Smooth muscle cell (in vitro differentiated cells): ENCODE results near the gene C1orf116. TPM values are rescaled to one million over a fixed set of nuclear protein-coding genes. Genes with fewer than 3 reads are reported as not detected.

ENCODE experiments used
- DNase-seq: peaks from one replicate; lab custom pipeline; 2025; ENCODE audit not compliant: unreplicated experiment; lab: John Stamatoyannopoulos, UW
- H2AFZ ChIP-seq: fragments of 200-600 bp; sonication (generic); 2 replicates; pipeline ENCODE4 v1.6.0; 2016; ENCODE audit warnings: antibody characterized with exemption, low read depth, mild to moderate bottlenecking
- H3F3A ChIP-seq: fragments of 200-600 bp; sonication (generic); 2 replicates; pipeline ENCODE4 v1.6.0; 2017; ENCODE audit warnings: antibody characterized with exemption, low read depth
- H3K27ac ChIP-seq: fragments of 200-600 bp; sonication (generic); 2 replicates; pipeline ENCODE4 v1.5.1; 2016; ENCODE audit warnings: low read depth, mild to moderate bottlenecking
- H3K27me3 ChIP-seq: fragments of 200-600 bp; sonication (generic); 2 replicates; pipeline ENCODE4 v1.6.1; 2016; ENCODE audit warnings: low read depth, mild to moderate bottlenecking
- H3K36me3 ChIP-seq: fragments of 200-600 bp; sonication (generic); 2 replicates; pipeline ENCODE4 v1.5.1; 2016; ENCODE audit warnings: low read depth
- H3K4me1 ChIP-seq: fragments of 200-600 bp; sonication (generic); 2 replicates; pipeline ENCODE4 v1.5.1; 2016; ENCODE audit warnings: low read depth
- H3K4me2 ChIP-seq: fragments of 200-600 bp; sonication (generic); 2 replicates; pipeline ENCODE4 v1.6.0; 2016; ENCODE audit warnings: mild to moderate bottlenecking
- H3K4me3 ChIP-seq: fragments of 200-600 bp; sonication (generic); 2 replicates; pipeline ENCODE4 v1.5.1; 2016; ENCODE audit warnings: mild to moderate bottlenecking
- H3K79me2 ChIP-seq: fragments of 200-600 bp; sonication (generic); 2 replicates; pipeline ENCODE4 v1.6.0; 2016; ENCODE audit warnings: low read depth, mild to moderate bottlenecking
- H3K9ac ChIP-seq: fragments of 200-600 bp; sonication (generic); 2 replicates; pipeline ENCODE4 v1.6.0; 2016; ENCODE audit warnings: low read depth
- H3K9me3 ChIP-seq: fragments of 200-600 bp; sonication (generic); replicated peaks from 2 replicates; pipeline ENCODE4 v1.5.1; 2016; ENCODE audit warnings: low read depth
- H4K20me1 ChIP-seq: fragments of 200-600 bp; sonication (generic); 2 replicates; pipeline ENCODE4 v1.6.0; 2016; ENCODE audit warnings: low read depth
- WGBS: methylation state at CpG from one replicate; pipeline ENCODE4 v1.1.7; 2016; ENCODE audit warnings: low lambda C conversion rate; 5-methylcytosine and 5-hydroxymethylcytosine counted together
- polyA plus RNA-seq: library from polyadenylated mRNA; unstranded; fragments of >200 nt; fragmentation: Nextera tagmentation; extraction: Ambion mirVana; gene quantifications from 2 replicates; pipeline ENCODE4 v1.2.1, GENCODE V29; 2016
- total RNA-seq: library from RNA; depleted of rRNA; stranded (reverse); fragments of >200 nt; gene quantifications from 2 replicates; pipeline ENCODE4 v1.2.3, GENCODE V29; 2014
- TF ChIP-seq, protein P1 (sequence below): fragments of 200-600 bp; sonication (generic); IDR thresholded peaks from 2 replicates; pipeline ENCODE4 v1.5.1; 2017; ENCODE audit warnings: borderline replicate concordance, mild to moderate bottlenecking, antibody characterized with exemption; ENCODE audit not compliant: insufficient read depth, poor library complexity, severe bottlenecking

Gene C1orf116
- total and polyA plus RNA-seq, 2 experiments from 2014 or later, result 0.14 to 6.0 TPM

- DNase-seq, result no peak
- Histone ChIP-seq H4K20me1 (no peaks in the 10 kb centered on the region), H2AFZ (no peak overlapping the region), H3K36me3 (no peaks in the 10 kb centered on the region), H3F3A (no peaks in the 10 kb centered on the region), H3K4me3 (no peak overlapping the region), H3K27me3 (no peaks in the 10 kb centered on the region), H3K9ac (peak overlapping the region; percentile 39), H3K4me1 (peaks cover 23% of the 10 kb centered on the region), H3K4me2 (peak overlapping the region; percentile 84), H3K79me2 (no peaks in the 10 kb centered on the region), H3K27ac (peak overlapping the region; percentile 96), H3K9me3 (no peaks in the 10 kb centered on the region)
- TF ChIP-seq, protein P1, sequence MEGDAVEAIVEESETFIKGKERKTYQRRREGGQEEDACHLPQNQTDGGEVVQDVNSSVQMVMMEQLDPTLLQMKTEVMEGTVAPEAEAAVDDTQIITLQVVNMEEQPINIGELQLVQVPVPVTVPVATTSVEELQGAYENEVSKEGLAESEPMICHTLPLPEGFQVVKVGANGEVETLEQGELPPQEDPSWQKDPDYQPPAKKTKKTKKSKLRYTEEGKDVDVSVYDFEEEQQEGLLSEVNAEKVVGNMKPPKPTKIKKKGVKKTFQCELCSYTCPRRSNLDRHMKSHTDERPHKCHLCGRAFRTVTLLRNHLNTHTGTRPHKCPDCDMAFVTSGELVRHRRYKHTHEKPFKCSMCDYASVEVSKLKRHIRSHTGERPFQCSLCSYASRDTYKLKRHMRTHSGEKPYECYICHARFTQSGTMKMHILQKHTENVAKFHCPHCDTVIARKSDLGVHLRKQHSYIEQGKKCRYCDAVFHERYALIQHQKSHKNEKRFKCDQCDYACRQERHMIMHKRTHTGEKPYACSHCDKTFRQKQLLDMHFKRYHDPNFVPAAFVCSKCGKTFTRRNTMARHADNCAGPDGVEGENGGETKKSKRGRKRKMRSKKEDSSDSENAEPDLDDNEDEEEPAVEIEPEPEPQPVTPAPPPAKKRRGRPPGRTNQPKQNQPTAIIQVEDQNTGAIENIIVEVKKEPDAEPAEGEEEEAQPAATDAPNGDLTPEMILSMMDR, result no peak
- 85% methylated on average over 18 of the region's 18 CpGs for WGBS
Observed at GRCh38 chr1:207027206-207027777, 5.3 kb downstream of the C1orf116 start.

DNA sequence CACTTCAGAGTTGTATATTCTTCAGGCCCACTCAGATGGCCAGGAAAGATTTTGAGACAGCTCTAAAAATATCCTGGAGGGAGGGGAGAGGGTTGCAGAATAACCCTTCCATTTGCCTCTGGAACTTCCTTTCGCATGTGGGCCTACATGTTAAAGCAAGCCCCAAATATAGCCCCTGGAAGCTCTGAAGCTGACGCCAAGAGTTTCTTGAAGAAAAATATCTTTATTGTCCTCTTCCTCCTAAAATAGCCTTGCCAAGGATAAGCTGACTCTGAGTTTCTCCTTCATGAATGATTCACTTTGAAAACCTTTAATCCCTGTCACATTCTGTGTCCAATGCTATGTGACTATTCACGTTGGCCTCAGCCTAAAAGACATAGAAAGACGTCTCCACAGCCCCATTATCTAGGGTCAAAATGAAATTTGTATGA lies 6.4 kb downstream of the C1orf116 start:
- WGBS, result 3% methylated on average over 4 of the region's 4 CpGs
- H3K36me3 ChIP-seq, result no peaks in the 10 kb centered on the region
- TF ChIP-seq, protein P1, result no peak
- H4K20me1 ChIP-seq, result no peaks in the 10 kb centered on the region
- H3K27me3 ChIP-seq, result no peaks in the 10 kb centered on the region
- no peaks in the 10 kb centered on the region for H3K9me3 ChIP-seq
- H3K79me2 ChIP-seq, result no peaks in the 10 kb centered on the region
- H3K9ac ChIP-seq, result peak overlapping the region; percentile 39
- H3K4me1 ChIP-seq, result peaks cover 23% of the 10 kb centered on the region
- peak overlapping the region; percentile 84 for H3K4me2 ChIP-seq
- peak overlapping the region; percentile 96 for H3K27ac ChIP-seq
- DNase-seq, result no peak
- no peak overlapping the region for H2AFZ ChIP-seq
- H3F3A ChIP-seq, result no peaks in the 10 kb centered on the region
- H3K4me3 ChIP-seq, result no peak overlapping the region

DNA sequence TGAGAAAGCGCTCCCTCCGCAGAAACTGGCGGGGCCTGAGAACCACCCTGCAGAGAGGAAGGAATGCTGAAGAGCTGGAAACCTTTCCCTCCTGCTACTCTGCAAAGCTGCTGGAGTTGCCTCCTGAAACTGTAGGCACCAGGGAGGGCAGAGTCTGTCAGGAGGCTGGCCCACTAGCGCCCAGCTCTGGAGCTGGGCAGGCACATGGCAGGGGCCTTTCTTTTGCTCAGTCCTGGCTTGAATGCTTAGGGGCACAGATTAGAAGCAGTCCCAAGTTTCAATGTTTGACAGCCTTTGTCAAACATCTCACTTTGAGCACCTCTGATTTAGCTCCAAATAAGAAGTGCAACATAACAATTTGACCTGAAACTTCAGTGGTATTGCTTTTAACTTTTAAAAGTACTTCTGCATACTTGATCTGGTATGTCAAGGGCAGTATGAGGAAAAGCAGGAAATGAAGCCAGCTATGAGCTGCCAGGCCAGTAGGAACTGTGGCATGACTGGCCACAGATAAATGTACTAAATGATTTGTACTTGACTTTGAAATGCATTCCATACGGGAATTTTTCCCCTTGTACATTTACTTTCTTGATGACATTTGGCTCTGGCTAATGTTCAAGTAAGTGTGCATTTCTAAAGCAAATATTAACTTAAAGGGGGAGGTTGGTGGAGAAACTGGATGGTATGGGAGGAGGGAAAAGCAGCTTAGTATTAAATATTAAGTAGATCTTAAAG lies 7.2 kb downstream of the C1orf116 start:
- DNase-seq, result no peak
- Histone ChIP-seq H3K36me3 (no peaks in the 10 kb centered on the region), H3F3A (no peaks in the 10 kb centered on the region), H3K4me1 (peaks cover 30% of the 10 kb centered on the region), H3K27me3 (no peaks in the 10 kb centered on the region), H3K79me2 (no peaks in the 10 kb centered on the region), H3K9ac (peak overlapping the region; percentile 39), H4K20me1 (no peaks in the 10 kb centered on the region), H3K4me3 (no peak overlapping the region), H3K9me3 (no peaks in the 10 kb centered on the region), H3K4me2 (peak overlapping the region; percentile 84), H3K27ac (peak overlapping the region; percentile 96), H2AFZ (no peak overlapping the region)
- 9% methylated on average over 5 of the region's 5 CpGs for WGBS
- TF ChIP-seq, protein P1, result no peak
